Osteoblast (primary cell): ENCODE measurements around the gene PID1. TPM values are rescaled to one million over a fixed set of nuclear protein-coding genes. Genes with fewer than 3 reads are reported as not detected.

Source experiments
- DNase-seq: peaks from one replicate; pipeline ENCODE4 v3.0.0; 2011; ENCODE audit warnings: low spot score, mixed read lengths; ENCODE audit not compliant: insufficient read length; ENCODE audit errors: missing footprints
- H2AFZ ChIP-seq: 2 replicates; pipeline ENCODE4 v1.6.0; 2011; ENCODE audit warnings: mild to moderate bottlenecking, low read length
- H3K27ac ChIP-seq: 2 replicates; pipeline ENCODE4 v1.5.1; 2011; ENCODE audit warnings: mild to moderate bottlenecking, low read depth, low read length, moderate library complexity
- H3K27me3 ChIP-seq: 2 replicates; pipeline ENCODE4 v1.6.0; 2012; ENCODE audit warnings: mild to moderate bottlenecking, control low read depth, inconsistent platforms, low read length, moderate library complexity; ENCODE audit not compliant: insufficient read depth
- H3K36me3 ChIP-seq: 2 replicates; pipeline ENCODE4 v1.5.1; 2011; ENCODE audit warnings: mild to moderate bottlenecking, low read length, control low read depth, moderate library complexity; ENCODE audit not compliant: insufficient read depth
- H3K4me1 ChIP-seq: 2 replicates; pipeline ENCODE4 v1.5.1; 2011; ENCODE audit warnings: mild to moderate bottlenecking, low read length, control low read depth, moderate library complexity; ENCODE audit not compliant: insufficient read depth
- H3K4me2 ChIP-seq: 2 replicates; pipeline ENCODE4 v1.6.0; 2011; ENCODE audit warnings: mild to moderate bottlenecking, low read length; ENCODE audit not compliant: insufficient read depth
- H3K4me3 ChIP-seq: fragments of 200-600 bp; sonication (generic); 3 replicates; pipeline ENCODE4 v1.5.1; 2012; ENCODE audit warnings: mild to moderate bottlenecking, low read length, inconsistent platforms; ENCODE audit not compliant: insufficient read depth
- H3K79me2 ChIP-seq: 2 replicates; pipeline ENCODE4 v1.6.0; 2012; ENCODE audit warnings: mild to moderate bottlenecking, low read length, control low read depth, inconsistent platforms; ENCODE audit not compliant: insufficient read depth
- H3K9me3 ChIP-seq: 2 replicates; pipeline ENCODE4 v1.5.1; 2011; ENCODE audit warnings: low read depth, low read length, control low read depth
- H4K20me1 ChIP-seq: 2 replicates; pipeline ENCODE4 v1.6.0; 2012; ENCODE audit warnings: mild to moderate bottlenecking, low read length, control low read depth; ENCODE audit not compliant: insufficient read depth
- total RNA-seq: library from RNA; depleted of rRNA; stranded (reverse); fragments of >200 nt; gene quantifications from 2 replicates; pipeline ENCODE4 v1.2.3, GENCODE V29; 2012
- TF ChIP-seq, protein P1 (sequence below): IDR thresholded peaks from 2 replicates; pipeline ENCODE4 v1.5.1; 2011; ENCODE audit warnings: mild to moderate bottlenecking, low read depth, low read length, moderate library complexity; ENCODE audit errors: extremely low read depth

PID1 gene
- total RNA-seq, 1 donor: 9.8 TPM

DNA sequence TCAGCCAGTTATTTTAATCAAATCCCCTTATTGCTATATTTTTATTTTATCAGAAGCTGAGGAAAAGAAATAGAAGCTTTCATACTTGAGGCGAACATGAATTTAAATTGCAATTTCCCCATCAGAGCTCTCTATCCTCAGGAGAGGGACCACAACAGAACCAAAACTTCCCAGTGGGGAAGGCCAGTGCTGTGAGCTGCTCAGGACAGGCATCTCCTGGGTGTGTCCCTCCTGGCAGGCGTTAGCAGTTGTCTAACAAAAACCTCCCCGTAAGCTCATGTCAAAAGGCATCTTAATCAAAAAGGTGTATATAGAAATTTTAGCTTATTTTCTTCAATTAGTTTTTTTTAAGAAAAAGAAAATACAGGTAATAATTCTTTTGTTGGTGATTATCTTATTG, 93.0 kb downstream of the PID1 start:
- no peaks in the 10 kb centered on the region for H3K79me2 ChIP-seq
- H3K4me1 ChIP-seq: no peaks in the 10 kb centered on the region

DNA sequence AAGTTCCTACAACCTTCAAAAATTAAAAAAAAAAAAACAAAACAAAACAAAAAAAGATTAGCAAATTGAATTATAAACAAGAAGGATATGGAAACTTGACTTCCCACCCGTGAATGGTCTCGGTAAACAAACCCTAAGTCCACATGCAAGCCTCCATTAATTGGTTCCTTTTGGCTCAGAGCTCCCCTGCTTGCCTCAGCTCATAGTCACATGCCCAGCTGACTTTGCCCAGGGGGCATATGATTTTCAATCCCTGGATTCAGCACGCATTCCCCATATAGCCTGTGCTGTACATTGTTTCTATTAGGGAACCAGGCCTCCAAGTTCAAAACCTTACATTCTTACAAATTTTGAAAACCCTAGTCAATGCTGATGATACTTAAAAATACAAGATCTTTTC, 95.0 kb downstream of the PID1 start:
- H3K4me3 ChIP-seq: no peak overlapping the region
- H3K27me3 ChIP-seq: no peaks in the 10 kb centered on the region
- no peak for DNase-seq
- no peaks in the 10 kb centered on the region for H3K79me2 ChIP-seq
- TF ChIP-seq, protein P1, sequence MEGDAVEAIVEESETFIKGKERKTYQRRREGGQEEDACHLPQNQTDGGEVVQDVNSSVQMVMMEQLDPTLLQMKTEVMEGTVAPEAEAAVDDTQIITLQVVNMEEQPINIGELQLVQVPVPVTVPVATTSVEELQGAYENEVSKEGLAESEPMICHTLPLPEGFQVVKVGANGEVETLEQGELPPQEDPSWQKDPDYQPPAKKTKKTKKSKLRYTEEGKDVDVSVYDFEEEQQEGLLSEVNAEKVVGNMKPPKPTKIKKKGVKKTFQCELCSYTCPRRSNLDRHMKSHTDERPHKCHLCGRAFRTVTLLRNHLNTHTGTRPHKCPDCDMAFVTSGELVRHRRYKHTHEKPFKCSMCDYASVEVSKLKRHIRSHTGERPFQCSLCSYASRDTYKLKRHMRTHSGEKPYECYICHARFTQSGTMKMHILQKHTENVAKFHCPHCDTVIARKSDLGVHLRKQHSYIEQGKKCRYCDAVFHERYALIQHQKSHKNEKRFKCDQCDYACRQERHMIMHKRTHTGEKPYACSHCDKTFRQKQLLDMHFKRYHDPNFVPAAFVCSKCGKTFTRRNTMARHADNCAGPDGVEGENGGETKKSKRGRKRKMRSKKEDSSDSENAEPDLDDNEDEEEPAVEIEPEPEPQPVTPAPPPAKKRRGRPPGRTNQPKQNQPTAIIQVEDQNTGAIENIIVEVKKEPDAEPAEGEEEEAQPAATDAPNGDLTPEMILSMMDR: no peak
- no peaks in the 10 kb centered on the region for H3K9me3 ChIP-seq
- no peaks in the 10 kb centered on the region for H4K20me1 ChIP-seq
- H3K36me3 ChIP-seq: no peaks in the 10 kb centered on the region
- H3K27ac ChIP-seq: no peak overlapping the region
- H3K4me1 ChIP-seq: no peaks in the 10 kb centered on the region
- H2AFZ ChIP-seq: no peak overlapping the region
- H3K4me2 ChIP-seq: no peak overlapping the region

More for the DNA sequence above, 93.0 kb downstream of the PID1 start:
- Histone ChIP-seq H3K27me3 (no peaks in the 10 kb centered on the region), H3K27ac (no peak overlapping the region), H4K20me1 (no peaks in the 10 kb centered on the region), H3K36me3 (no peaks in the 10 kb centered on the region), H3K4me2 (no peak overlapping the region), H3K4me3 (no peak overlapping the region), H3K9me3 (no peaks in the 10 kb centered on the region), H2AFZ (no peak overlapping the region)
- TF ChIP-seq, protein P1: no peak
- no peak for DNase-seq

DNA sequence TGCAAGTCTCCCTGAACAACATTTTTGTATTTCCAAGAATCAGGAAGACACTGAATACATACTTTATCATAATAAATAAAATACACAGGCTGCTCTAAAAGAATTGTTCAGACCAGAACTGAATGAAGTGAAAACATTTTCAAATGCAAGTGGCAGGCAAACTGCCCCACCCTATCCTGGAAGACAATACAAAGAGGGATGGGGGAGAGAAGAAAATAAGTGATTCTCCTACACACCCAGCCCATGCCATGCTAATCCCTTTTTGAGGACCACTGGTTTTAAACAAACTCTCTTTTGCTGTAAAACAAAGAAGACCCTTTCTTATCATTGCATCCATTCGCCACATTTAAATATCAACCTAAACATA, 95.6 kb downstream of the PID1 start:
- no peak overlapping the region for H3K4me3 ChIP-seq
- no peaks in the 10 kb centered on the region for H3K79me2 ChIP-seq
- no peaks in the 10 kb centered on the region for H3K4me1 ChIP-seq
- no peak for DNase-seq
- H3K4me2 ChIP-seq: no peak overlapping the region
- TF ChIP-seq, protein P1: no peak
- H3K27ac ChIP-seq: no peak overlapping the region
- H2AFZ ChIP-seq: no peak overlapping the region
- no peaks in the 10 kb centered on the region for H4K20me1 ChIP-seq
- no peaks in the 10 kb centered on the region for H3K9me3 ChIP-seq
- no peaks in the 10 kb centered on the region for H3K36me3 ChIP-seq
- H3K27me3 ChIP-seq: no peaks in the 10 kb centered on the region

DNA sequence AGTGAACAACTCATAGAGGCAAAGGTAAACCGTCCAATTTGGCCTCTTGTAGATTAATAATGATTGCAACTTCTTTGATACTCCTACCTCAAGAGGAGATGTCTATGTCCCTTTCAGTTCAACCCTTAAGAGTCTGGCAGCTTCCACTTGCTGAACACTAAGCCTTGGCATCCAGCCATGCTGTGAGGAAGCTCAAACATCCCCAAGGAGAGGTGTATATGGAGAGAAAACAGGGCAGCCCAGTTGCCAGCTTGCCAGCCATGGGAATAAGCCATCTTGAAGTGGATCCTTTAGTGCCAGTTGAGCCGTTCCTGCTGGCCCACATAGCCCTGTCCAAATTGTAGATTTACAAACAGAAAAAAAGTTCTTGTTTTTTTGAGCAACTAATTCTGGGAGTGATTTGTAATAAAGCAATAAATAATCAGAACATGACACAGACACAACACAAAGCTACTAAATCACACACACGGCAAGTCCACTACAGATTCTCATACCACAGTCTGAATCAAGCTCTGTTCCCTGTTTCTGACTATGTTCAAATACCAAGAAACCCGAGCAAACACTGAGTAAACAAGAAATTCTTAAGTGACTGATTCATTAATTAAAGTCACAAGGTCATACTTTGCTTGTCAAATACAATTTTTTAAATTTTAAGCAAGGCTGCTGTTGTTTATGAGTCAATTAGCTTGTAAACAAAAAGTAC, 96.1 kb downstream of the PID1 start:
- no peaks in the 10 kb centered on the region for H3K79me2 ChIP-seq
- no peaks in the 10 kb centered on the region for H3K9me3 ChIP-seq
- H3K27ac ChIP-seq: no peak overlapping the region
- no peaks in the 10 kb centered on the region for H3K4me1 ChIP-seq
- TF ChIP-seq, protein P1: no peak
- H3K4me2 ChIP-seq: no peak overlapping the region
- H3K27me3 ChIP-seq: no peaks in the 10 kb centered on the region
- DNase-seq: no peak
- H2AFZ ChIP-seq: no peak overlapping the region
- no peak overlapping the region for H3K4me3 ChIP-seq
- H4K20me1 ChIP-seq: no peaks in the 10 kb centered on the region
- no peaks in the 10 kb centered on the region for H3K36me3 ChIP-seq
